ENCODE measurements around the gene KRTAP3-1. TPM values are rescaled to one million over a fixed set of nuclear protein-coding genes. Genes with fewer than 3 reads are reported as not detected.
"Not testable (repeated sequence)": the region's sequence is repeated elsewhere in the genome, so short reads cannot be mapped to it uniquely, and the experiment has no call there.

KRTAP3-1 gene
- total RNA-seq, 4 donors from 2014 or later, result not detected

DNA sequence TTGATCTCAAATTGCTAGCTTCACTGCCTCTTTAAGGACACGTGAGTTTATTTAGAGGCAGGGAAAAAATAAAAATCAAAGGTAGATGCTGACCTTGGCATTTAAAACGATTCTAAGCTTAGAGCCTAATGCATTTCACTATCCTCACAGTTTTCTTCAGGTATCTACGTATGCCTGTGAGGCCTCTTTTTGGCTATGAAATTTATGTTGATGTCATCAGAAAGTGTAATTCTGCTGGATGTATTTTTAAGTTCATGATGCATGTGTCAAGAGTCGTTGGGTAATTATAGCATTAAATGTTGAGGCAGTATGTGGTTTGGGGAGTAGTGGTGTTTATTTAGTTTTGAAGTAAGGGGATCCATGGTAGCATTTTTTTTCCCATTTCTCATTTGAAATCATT lies 5.0 kb downstream of the KRTAP3-1 start:
- TF ChIP-seq, protein P1, sequence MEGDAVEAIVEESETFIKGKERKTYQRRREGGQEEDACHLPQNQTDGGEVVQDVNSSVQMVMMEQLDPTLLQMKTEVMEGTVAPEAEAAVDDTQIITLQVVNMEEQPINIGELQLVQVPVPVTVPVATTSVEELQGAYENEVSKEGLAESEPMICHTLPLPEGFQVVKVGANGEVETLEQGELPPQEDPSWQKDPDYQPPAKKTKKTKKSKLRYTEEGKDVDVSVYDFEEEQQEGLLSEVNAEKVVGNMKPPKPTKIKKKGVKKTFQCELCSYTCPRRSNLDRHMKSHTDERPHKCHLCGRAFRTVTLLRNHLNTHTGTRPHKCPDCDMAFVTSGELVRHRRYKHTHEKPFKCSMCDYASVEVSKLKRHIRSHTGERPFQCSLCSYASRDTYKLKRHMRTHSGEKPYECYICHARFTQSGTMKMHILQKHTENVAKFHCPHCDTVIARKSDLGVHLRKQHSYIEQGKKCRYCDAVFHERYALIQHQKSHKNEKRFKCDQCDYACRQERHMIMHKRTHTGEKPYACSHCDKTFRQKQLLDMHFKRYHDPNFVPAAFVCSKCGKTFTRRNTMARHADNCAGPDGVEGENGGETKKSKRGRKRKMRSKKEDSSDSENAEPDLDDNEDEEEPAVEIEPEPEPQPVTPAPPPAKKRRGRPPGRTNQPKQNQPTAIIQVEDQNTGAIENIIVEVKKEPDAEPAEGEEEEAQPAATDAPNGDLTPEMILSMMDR (IDR thresholded peaks at IDR 0.05; ENCODE audit: low read depth), result no peak

GRCh38 chr17:41002814-41003213 lies 6.1 kb downstream of the KRTAP3-1 start:
- TF ChIP-seq, protein P1 (IDR thresholded peaks at IDR 0.05; ENCODE audit: low read depth), result no peak

DNA sequence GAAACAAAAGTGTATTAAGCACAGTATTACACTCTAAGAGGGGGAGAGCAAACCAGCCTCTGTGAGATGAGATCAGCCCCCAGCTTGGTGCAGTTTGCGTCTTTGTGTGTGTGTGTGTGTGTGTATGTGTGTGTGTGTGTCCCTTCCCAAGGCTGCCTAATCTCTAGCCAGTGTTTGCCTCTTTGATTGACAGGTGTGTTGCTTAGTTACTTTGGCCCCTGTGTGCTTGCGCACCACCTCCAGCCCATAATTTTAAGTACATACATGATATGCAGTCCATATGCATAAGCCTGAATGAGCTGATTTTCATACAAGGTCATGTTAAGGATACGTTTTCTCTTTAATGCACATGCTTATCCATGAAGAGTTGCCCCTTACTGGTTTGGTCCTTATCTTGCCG lies 7.1 kb downstream of the KRTAP3-1 start:
- TF ChIP-seq, protein P1 (IDR thresholded peaks at IDR 0.05; ENCODE audit: low read depth), result no peak

GRCh38 chr17:40999563-40999962 lies 9.4 kb downstream of the KRTAP3-1 start, which contains the start of gene KRTAP3-2:
KRTAP3-2 (minus strand) TSS chr17:40999906; CDS start chr17:40999853, 53 bp downstream.
- TF ChIP-seq, protein P1 (IDR thresholded peaks at IDR 0.05; ENCODE audit: low read depth), result not testable (repeated sequence)

DNA sequence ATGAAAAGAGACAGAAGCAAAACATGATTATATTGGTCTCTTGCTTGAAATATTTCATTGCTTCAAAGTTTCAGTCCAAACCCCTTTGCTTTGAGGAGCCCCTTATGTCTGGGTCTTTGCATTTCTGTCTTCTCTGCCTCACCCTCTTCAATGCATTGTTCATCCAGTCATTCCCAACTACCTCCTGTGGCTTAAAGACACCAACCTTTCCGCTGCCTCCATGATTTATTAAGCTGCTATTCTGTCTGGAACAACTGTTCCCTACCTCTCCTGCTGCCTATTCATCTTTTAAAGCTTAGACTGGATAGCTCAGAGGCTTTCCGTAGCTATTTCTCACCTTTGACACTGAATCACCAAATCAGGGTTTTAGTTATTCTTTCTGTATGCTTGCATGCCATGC lies 11.6 kb downstream of the KRTAP3-1 start:
- TF ChIP-seq, protein P1 (IDR thresholded peaks at IDR 0.05; ENCODE audit: low read depth), result no peak

DNA sequence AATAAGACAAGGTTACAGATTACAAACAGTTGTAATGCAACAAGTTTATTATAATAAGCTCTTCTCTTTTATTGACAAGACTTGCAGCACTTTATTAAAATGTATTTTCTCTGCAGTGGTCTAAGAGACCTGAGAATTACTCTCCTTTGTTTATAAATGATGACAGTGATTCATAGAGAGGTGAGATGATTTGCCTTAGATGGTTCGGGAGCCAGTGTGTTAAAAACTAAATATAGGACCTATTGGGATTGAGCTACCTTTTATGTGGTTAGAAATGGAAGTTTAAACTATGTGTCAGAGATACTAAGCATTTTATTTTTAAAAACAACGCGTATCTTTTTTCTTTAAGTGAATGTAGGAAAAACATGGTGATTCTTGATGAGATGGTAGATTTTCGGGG lies 12.1 kb downstream of the KRTAP3-1 start:
- TF ChIP-seq, protein P1 (IDR thresholded peaks at IDR 0.05; ENCODE audit: low read depth), result no peak

- TF ChIP-seq, protein P1 (IDR thresholded peaks at IDR 0.05; ENCODE audit: low read depth), result no peak
Measured at GRCh38 chr17:40995116-40995515, 13.8 kb downstream of the KRTAP3-1 start.
